ENCODE results near the gene SLC17A9. TPM values are rescaled to one million over a fixed set of nuclear protein-coding genes. Genes with fewer than 3 reads are reported as not detected.

Gene SLC17A9
- total RNA-seq, 1 donor from 2014 or later, result 3.8 TPM

GRCh38 chr20:62989201-62989601 lies 36.7 kb downstream of the SLC17A9 start:
- intact Hi-C loops (cut with DNase I), result no loop called here
- DNase-seq (ENCODE audit: low spot score), result no peak
- no peak for ATAC-seq

- intact Hi-C loops (cut with DNase I), result no loop called here
- DNase-seq (ENCODE audit: low spot score) (no peak), ATAC-seq (no peak)
Observed at GRCh38 chr20:62990306-62990825, 37.9 kb downstream of the SLC17A9 start.

- DNase-seq (ENCODE audit: low spot score), result no peak
- intact Hi-C loops (cut with DNase I), result no loop called here
- no peak for ATAC-seq
Observed at GRCh38 chr20:62991196-62991807, 38.8 kb downstream of the SLC17A9 start.

- ATAC-seq, result no peak
- no peak for DNase-seq (ENCODE audit: low spot score)
- intact Hi-C loops (cut with DNase I), result no loop called here
Observed at GRCh38 chr20:62991863-62992262, 39.4 kb downstream of the SLC17A9 start.

GRCh38 chr20:62993856-62994494 lies 41.5 kb downstream of the SLC17A9 start:
- DNase-seq (ENCODE audit: low spot score), result no peak
- intact Hi-C loops (cut with DNase I), result no loop called here
- ATAC-seq, result no peak

GRCh38 chr20:62994869-62995281 lies 42.4 kb downstream of the SLC17A9 start:
- ATAC-seq (no peak), DNase-seq (ENCODE audit: low spot score) (no peak)
- intact Hi-C loops (cut with DNase I), result no loop called here

- intact Hi-C loops (cut with DNase I), result no loop called here
- ATAC-seq (no peak), DNase-seq (ENCODE audit: low spot score) (no peak)
Observed at GRCh38 chr20:62995481-62995880, 43.0 kb downstream of the SLC17A9 start.

- intact Hi-C loops (cut with DNase I), result no loop called here
- no peak for DNase-seq (ENCODE audit: low spot score)
- no peak for ATAC-seq
Observed at GRCh38 chr20:62995898-62996595, 43.5 kb downstream of the SLC17A9 start.

GRCh38 chr20:62996596-62996982 lies 44.1 kb downstream of the SLC17A9 start:
- ATAC-seq (no peak), DNase-seq (ENCODE audit: low spot score) (no peak)
- intact Hi-C loops (cut with DNase I), result no loop called here

GRCh38 chr20:62997417-62998035 lies 45.0 kb downstream of the SLC17A9 start:
- intact Hi-C loops (cut with DNase I), result no loop called here
- no peak for DNase-seq (ENCODE audit: low spot score)
- no peak for ATAC-seq

GRCh38 chr20:62998449-62998848 lies 45.9 kb downstream of the SLC17A9 start:
- no peak for DNase-seq (ENCODE audit: low spot score)
- no peak for ATAC-seq
- intact Hi-C loops (cut with DNase I), result no loop called here

- DNase-seq (ENCODE audit: low spot score) (no peak), ATAC-seq (no peak)
- intact Hi-C loops (cut with DNase I), result no loop called here
Observed at GRCh38 chr20:62999580-62999979, 47.1 kb downstream of the SLC17A9 start.

GRCh38 chr20:63000036-63000435 lies 47.5 kb downstream of the SLC17A9 start:
- intact Hi-C loops (cut with DNase I), result no loop called here
- DNase-seq (ENCODE audit: low spot score) (no peak), ATAC-seq (no peak)

- intact Hi-C loops (cut with DNase I), result no loop called here
- no peak for DNase-seq (ENCODE audit: low spot score)
- ATAC-seq, result no peak
Observed at GRCh38 chr20:63000958-63001357, 48.4 kb downstream of the SLC17A9 start.

GRCh38 chr20:63002511-63002910 lies 50.0 kb downstream of the SLC17A9 start:
- intact Hi-C loops (cut with DNase I), result no loop called here
- DNase-seq (ENCODE audit: low spot score), result no peak
- ATAC-seq, result no peak

- no peak for ATAC-seq
- DNase-seq (ENCODE audit: low spot score), result no peak
- intact Hi-C loops (cut with DNase I), result no loop called here
Observed at GRCh38 chr20:63003546-63003945, 51.0 kb downstream of the SLC17A9 start.

GRCh38 chr20:63004607-63005364 lies 52.3 kb downstream of the SLC17A9 start:
- DNase-seq (ENCODE audit: low spot score) (no peak), ATAC-seq (no peak)
- intact Hi-C loops (cut with DNase I), result loop anchor here (5.0 kb wide), 1 partner anchor 102 kb away; no protein-coding TSS in a partner anchor

- intact Hi-C loops (cut with DNase I), result loop anchor here (5.0 kb wide), 1 partner anchor 103 kb away; no protein-coding TSS in a partner anchor
- ATAC-seq, result no peak
- no peak for DNase-seq (ENCODE audit: low spot score)
Observed at GRCh38 chr20:63005365-63005861, 52.9 kb downstream of the SLC17A9 start.

All from sciatic nerve (tissue), 2 donors.